ENCODE results near the gene MAML2. TPM values are rescaled to one million over a fixed set of nuclear protein-coding genes. Genes with fewer than 3 reads are reported as not detected.
A peak's percentile ranks its signal among the peaks of the same experiment; 100 is the strongest.

The MAML2 gene
- total and polyA plus RNA-seq, 10 donors, result 2.7 to 43.4 (median 27.2) TPM

- DNase-seq, result no peak
- intact Hi-C loops (cut with DNase I; ENCODE audit: low total_unique reads), result no loop called here
- Histone ChIP-seq H3K9me3 (no peaks in the 10 kb centered on the region), H3K27ac (peak overlapping the region in 7 of 8 donors; percentile 60 to 78 (median 69)), H3K27me3 (replicated peaks in 1 of 7) (no peaks in the 10 kb centered on the region), H3K36me3 (no peaks in the 10 kb centered on the region), H3K4me3 (no peak overlapping the region), H3K4me1 (peaks cover 6 to 74% (median 35%) of the 10 kb centered on the region in 6 donors)
- 56 to 76% (median 64%) methylated on average over 6 of the region's 6 CpGs for WGBS, 5 donors
- TF ChIP-seq CTCF (IDR thresholded peaks at IDR 0.05 in 8 of 11, conservative IDR thresholded peaks at IDR 0.05 in 3 of 11) (no peak), POLR2A (IDR thresholded peaks at IDR 0.05) (no peak), POLR2AphosphoS5 (IDR thresholded peaks at IDR 0.05) (peak in 1 of 3 donors; percentile 55)
Observed at GRCh38 chr11:96162816-96163499, 180.0 kb downstream of the MAML2 start.

- no peak for DNase-seq
- H3K9me3 ChIP-seq, result no peaks in the 10 kb centered on the region
- no peak overlapping the region for H3K4me3 ChIP-seq
- intact Hi-C loops (cut with DNase I; ENCODE audit: low total_unique reads), result no loop called here
- peak overlapping the region in 7 of 8 donors; percentile 21 to 74 (median 63) for H3K27ac ChIP-seq
- no peaks in the 10 kb centered on the region for H3K27me3 ChIP-seq (replicated peaks in 1 of 7)
- no peaks in the 10 kb centered on the region for H3K36me3 ChIP-seq
- WGBS, 5 donors, result 79 to 86% (median 81%) methylated on average over 10 of the region's 10 CpGs
- TF ChIP-seq POLR2AphosphoS5 (IDR thresholded peaks at IDR 0.05) (no peak), POLR2A (IDR thresholded peaks at IDR 0.05) (no peak)
- peaks cover 19 to 74% (median 39%) of the 10 kb centered on the region in 6 donors for H3K4me1 ChIP-seq
Observed at GRCh38 chr11:96161307-96162089, 181.5 kb downstream of the MAML2 start.

- intact Hi-C loops (cut with DNase I; ENCODE audit: low total_unique reads), result no loop called here
- H3K27me3 ChIP-seq (replicated peaks in 1 of 7), result no peaks in the 10 kb centered on the region
- no peaks in the 10 kb centered on the region for H3K36me3 ChIP-seq
- TF ChIP-seq POLR2AphosphoS5 (IDR thresholded peaks at IDR 0.05) (no peak), CTCF (IDR thresholded peaks at IDR 0.05 in 8 of 11, conservative IDR thresholded peaks at IDR 0.05 in 3 of 11) (no peak), POLR2A (IDR thresholded peaks at IDR 0.05) (no peak)
- peaks cover 25 to 76% (median 44%) of the 10 kb centered on the region in 6 donors for H3K4me1 ChIP-seq
- H3K4me3 ChIP-seq, result no peak overlapping the region
- no peak for DNase-seq
- H3K27ac ChIP-seq, result peak overlapping the region in 7 of 8 donors; percentile 21 to 74 (median 63)
- WGBS, 5 donors, result 79 to 83% (median 81%) methylated on average over 7 of the region's 7 CpGs
- no peaks in the 10 kb centered on the region for H3K9me3 ChIP-seq
Observed at GRCh38 chr11:96160732-96161306, 182.2 kb downstream of the MAML2 start.

- peak overlapping the region in 2 of 8 donors; percentile 66 to 74 for H3K27ac ChIP-seq
- DNase-seq, result no peak
- peaks cover 27 to 84% (median 52%) of the 10 kb centered on the region in 6 donors for H3K4me1 ChIP-seq
- intact Hi-C loops (cut with DNase I; ENCODE audit: low total_unique reads), result no loop called here
- no peak overlapping the region for H3K4me3 ChIP-seq
- WGBS, 5 donors, result 63 to 87% (median 64%) methylated on average over 6 of the region's 6 CpGs
- no peaks in the 10 kb centered on the region for H3K27me3 ChIP-seq (replicated peaks in 1 of 7)
- no peak for TF ChIP-seq POLR2A (IDR thresholded peaks at IDR 0.05)
- no peak for TF ChIP-seq POLR2AphosphoS5 (IDR thresholded peaks at IDR 0.05)
- no peaks in the 10 kb centered on the region for H3K9me3 ChIP-seq
- no peaks in the 10 kb centered on the region for H3K36me3 ChIP-seq
Observed at GRCh38 chr11:96159968-96160367, 183.0 kb downstream of the MAML2 start.

Measured in spleen (tissue), 11 donors.